ENCODE data around the gene HLA-G.
A peak's percentile ranks its signal among the peaks of the same experiment; 100 is the strongest.

The HLA-G gene

DNA sequence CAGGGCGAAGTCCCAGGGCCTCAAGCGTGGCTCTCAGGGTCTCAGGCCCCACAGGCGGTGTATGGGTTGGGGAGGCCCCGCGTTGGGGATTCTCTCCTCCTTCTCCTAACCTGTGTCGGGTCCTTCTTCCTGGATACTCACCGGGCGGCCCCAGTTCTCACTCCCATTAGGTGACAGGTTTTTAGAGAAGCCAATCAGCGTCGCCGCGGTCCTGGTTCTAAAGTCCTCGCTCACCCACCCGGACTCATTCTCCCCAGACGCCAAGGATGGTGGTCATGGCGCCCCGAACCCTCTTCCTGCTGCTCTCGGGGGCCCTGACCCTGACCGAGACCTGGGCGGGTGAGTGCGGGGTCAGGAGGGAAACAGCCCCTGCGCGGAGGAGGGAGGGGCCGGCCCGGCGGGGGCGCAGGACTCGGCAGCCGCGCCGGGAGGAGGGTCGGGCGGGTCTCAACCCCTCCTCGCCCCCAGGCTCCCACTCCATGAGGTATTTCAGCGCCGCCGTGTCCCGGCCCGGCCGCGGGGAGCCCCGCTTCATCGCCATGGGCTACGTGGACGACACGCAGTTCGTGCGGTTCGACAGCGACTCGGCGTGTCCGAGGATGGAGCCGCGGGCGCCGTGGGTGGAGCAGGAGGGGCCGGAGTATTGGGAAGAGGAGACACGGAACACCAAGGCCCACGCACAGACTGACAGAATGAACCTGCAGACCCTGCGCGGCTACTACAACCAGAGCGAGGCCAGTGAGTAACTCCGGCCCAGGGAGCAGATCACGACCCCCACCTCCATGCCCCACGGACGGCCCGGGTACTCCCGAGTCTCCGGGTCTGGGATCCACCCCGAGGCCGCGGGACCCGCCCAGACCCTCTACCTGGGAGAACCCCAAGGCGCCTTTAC, at the start of gene HLA-G:
HLA-G (plus strand) TSS at position 247 of the 892 bp plus-strand sequence; CDS start at position 267, 20 bp downstream.
- no peak for TF ChIP-seq CTCF (IDR thresholded peaks at IDR 0.05)

DNA sequence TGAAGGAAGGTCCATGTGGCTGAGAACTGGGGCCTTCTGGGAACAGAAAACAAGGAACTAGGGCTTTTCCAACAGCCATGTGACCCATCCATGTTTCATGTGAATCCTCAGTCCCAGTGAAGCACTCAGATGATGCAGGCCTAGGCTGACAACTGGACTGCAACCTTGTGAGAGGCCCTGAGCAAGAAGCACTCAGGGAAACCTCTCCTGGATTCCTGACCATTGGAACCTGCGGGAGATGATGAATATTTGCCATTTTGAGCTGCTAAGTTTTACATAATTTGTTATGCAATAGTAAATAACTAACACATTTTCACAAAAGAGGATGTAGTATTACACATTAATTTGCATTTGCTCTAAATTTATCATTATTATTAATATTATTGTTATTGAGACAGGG, 38.4 kb upstream of the HLA-G start:
- no peak for TF ChIP-seq CTCF (IDR thresholded peaks at IDR 0.05)

- no peak for TF ChIP-seq CTCF (IDR thresholded peaks at IDR 0.05)
These were observed 37.0 kb upstream of the HLA-G start for GRCh38 chr6:29790626-29791025.

DNA sequence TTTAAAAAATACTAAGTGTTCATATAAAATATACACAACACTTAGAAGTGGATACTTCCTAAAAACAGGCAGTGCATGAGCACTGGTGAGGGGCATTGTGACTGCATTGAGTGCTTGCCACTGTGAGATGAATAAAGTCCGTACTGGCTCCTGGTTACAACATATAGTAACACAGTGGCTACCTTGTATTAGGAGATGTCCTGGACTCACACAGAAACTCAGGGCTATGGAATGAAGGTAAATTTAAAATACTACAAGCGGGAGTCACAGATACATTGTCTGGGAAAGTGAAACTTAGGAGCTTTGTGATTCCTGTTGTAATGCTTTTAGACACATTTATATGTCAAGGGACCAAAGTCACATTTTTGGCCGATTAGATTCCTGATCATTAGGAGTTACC, 36.5 kb upstream of the HLA-G start:
- no peak for TF ChIP-seq CTCF (IDR thresholded peaks at IDR 0.05)

- TF ChIP-seq CTCF (IDR thresholded peaks at IDR 0.05), result no peak
These were observed 35.9 kb upstream of the HLA-G start for GRCh38 chr6:29791786-29792122.

GRCh38 chr6:29792123-29793035, 35.2 kb upstream of the HLA-G start:
- peak; percentile 39; the same call in 1 of the 2 replicates for TF ChIP-seq CTCF (IDR thresholded peaks at IDR 0.05)

GRCh38 chr6:29793036-29793356, 34.6 kb upstream of the HLA-G start:
- TF ChIP-seq CTCF (IDR thresholded peaks at IDR 0.05), result no peak
